RPMI7951 (cell line): Measurements from ENCODE around the gene RAD9A. TPM values are rescaled to one million over a fixed set of nuclear protein-coding genes. Genes with fewer than 3 reads are reported as not detected.
"Not testable (repeated sequence)": the region's sequence is repeated elsewhere in the genome, so short reads cannot be mapped to it uniquely, and the experiment has no call there.

Experiments
- DNase-seq: peaks from one replicate; pipeline ENCODE4 v3.0.0-alpha.2; 2012; ENCODE audit warnings: low read depth
- total RNA-seq: library from RNA; depleted of rRNA; stranded (reverse); fragments of >200 nt; shearing (Covaris generic); gene quantifications from 2 replicates; pipeline ENCODE4 v1.2.3, GENCODE V29; 2014

RAD9A gene
- total RNA-seq, 1 experiment from 2014 or later: 13.8 TPM

GRCh38 chr11:67395555-67396258 is 3.9 kb downstream of the RAD9A start:
- DNase-seq: no peak

GRCh38 chr11:67396259-67396581 is 4.4 kb downstream of the RAD9A start:
- DNase-seq: no peak

GRCh38 chr11:67396587-67397389 is 5.0 kb downstream of the RAD9A start:
- no peak for DNase-seq

- DNase-seq: no peak
Measured at GRCh38 chr11:67397536-67397935, 5.8 kb downstream of the RAD9A start.

GRCh38 chr11:67397986-67398660 is 6.3 kb downstream of the RAD9A start:
- no peak for DNase-seq

- DNase-seq: no peak
Measured at GRCh38 chr11:67398661-67399563, 7.1 kb downstream of the RAD9A start.

GRCh38 chr11:67400251-67400941 is 8.6 kb downstream of the RAD9A start:
- DNase-seq: no peak

- DNase-seq: no peak
Measured at GRCh38 chr11:67400942-67401494, 9.2 kb downstream of the RAD9A start.

- peak; percentile 85 for DNase-seq
Measured at GRCh38 chr11:67401495-67402191, 9.9 kb downstream of the RAD9A start, which contains the start of gene PPP1CA. Gene PPP1CA (minus strand): TSS chr11:67401858. CDS start chr11:67401782, 76 bp downstream.

- not testable (repeated sequence) for DNase-seq
Measured at GRCh38 chr11:67402192-67402839, 10.5 kb downstream of the RAD9A start.

- DNase-seq: not testable (repeated sequence)
Measured at GRCh38 chr11:67403085-67403484, 11.3 kb downstream of the RAD9A start.

GRCh38 chr11:67404515-67405195 is 12.9 kb downstream of the RAD9A start:
- DNase-seq: no peak

GRCh38 chr11:67405196-67405567 is 13.4 kb downstream of the RAD9A start:
- no peak for DNase-seq

- no peak for DNase-seq
Measured at GRCh38 chr11:67405688-67406339, 14.0 kb downstream of the RAD9A start.

- DNase-seq: no peak
Measured at GRCh38 chr11:67406420-67406968, 14.7 kb downstream of the RAD9A start.

GRCh38 chr11:67406969-67407687 is 15.3 kb downstream of the RAD9A start:
- DNase-seq: no peak

GRCh38 chr11:67407688-67408163 is 15.9 kb downstream of the RAD9A start:
- DNase-seq: no peak
